ENCODE data around the gene CFAP61.

Gene CFAP61

GRCh38 chr20:20094410-20094809, 42.1 kb downstream of the CFAP61 start:
- no peak overlapping the region for H3K9ac ChIP-seq
- no peaks in the 10 kb centered on the region for H4K20me1 ChIP-seq (ENCODE audit: insufficient read depth)
- H3K4me2 ChIP-seq: no peak overlapping the region
- H3K4me1 ChIP-seq (ENCODE audit: low read depth, poor library complexity, severe bottlenecking): no peaks in the 10 kb centered on the region
- no peaks in the 10 kb centered on the region for H3K36me3 ChIP-seq (ENCODE audit: insufficient read depth)
- H3K79me2 ChIP-seq (ENCODE audit: insufficient read depth, low read depth): no peaks in the 10 kb centered on the region
- H3K27me3 ChIP-seq (ENCODE audit: insufficient read depth, low read depth): no peaks in the 10 kb centered on the region
- no peak overlapping the region for H2AFZ ChIP-seq (ENCODE audit: low read depth)
- H3K27ac ChIP-seq: no peak overlapping the region
- TF ChIP-seq CTCF (conservative IDR thresholded peaks at IDR 0.05; ENCODE audit: low read depth, low read length): no peak
- H3K4me3 ChIP-seq (IDR thresholded peaks at IDR 0.05; ENCODE audit: insufficient read depth, low read depth, low read length): no peak overlapping the region

DNA sequence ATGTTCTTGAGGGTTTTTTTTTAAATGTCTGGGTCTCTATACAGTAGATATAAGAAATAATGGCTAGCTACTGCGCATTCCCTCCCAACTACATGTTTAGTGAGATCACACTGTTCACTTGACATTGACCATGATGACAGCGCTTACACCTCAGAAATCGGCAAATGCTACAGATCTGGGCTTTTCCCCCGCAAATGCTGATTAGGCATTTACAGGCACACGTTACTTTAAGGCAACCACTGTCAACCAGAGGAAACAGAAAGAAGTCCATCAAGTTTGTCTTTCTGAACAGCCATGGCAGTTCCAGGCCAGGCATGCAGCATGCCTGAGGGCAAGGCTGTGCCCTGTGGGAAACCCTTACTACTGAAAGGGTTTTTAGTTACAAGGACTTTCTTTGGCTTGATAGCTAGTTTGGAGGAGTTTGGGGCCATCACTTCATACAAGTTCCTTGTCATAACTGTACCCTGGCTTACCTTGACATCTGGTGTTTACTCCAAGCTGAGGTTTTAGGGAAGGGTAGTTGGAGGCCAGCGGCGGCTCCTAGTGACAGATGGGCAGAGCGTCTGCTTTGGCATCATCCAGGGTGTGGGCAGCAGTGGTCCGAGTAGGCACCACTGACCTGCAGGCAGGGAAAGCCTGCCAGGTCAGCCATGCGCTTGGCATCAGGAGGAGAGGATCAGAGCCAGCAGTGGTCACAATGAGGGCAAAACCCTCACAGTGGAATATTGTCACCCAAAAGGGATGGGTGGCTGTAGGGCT, 43.0 kb downstream of the CFAP61 start:
- Histone ChIP-seq H3K79me2 (ENCODE audit: insufficient read depth, low read depth) (no peaks in the 10 kb centered on the region), H3K9ac (no peak overlapping the region), H4K20me1 (ENCODE audit: insufficient read depth) (no peaks in the 10 kb centered on the region), H3K4me1 (ENCODE audit: low read depth, poor library complexity, severe bottlenecking) (no peaks in the 10 kb centered on the region), H3K4me3 (IDR thresholded peaks at IDR 0.05; ENCODE audit: insufficient read depth, low read depth, low read length) (no peak overlapping the region), H3K27ac (no peak overlapping the region), H2AFZ (ENCODE audit: low read depth) (no peak overlapping the region), H3K27me3 (ENCODE audit: insufficient read depth, low read depth) (no peaks in the 10 kb centered on the region), H3K36me3 (ENCODE audit: insufficient read depth) (no peaks in the 10 kb centered on the region), H3K4me2 (no peak overlapping the region)
- TF ChIP-seq CTCF (conservative IDR thresholded peaks at IDR 0.05; ENCODE audit: low read depth, low read length): no peak

GRCh38 chr20:20096421-20096820, 44.1 kb downstream of the CFAP61 start:
- TF ChIP-seq CTCF (conservative IDR thresholded peaks at IDR 0.05; ENCODE audit: low read depth, low read length): no peak
- Histone ChIP-seq H4K20me1 (ENCODE audit: insufficient read depth) (no peaks in the 10 kb centered on the region), H3K27me3 (ENCODE audit: insufficient read depth, low read depth) (no peaks in the 10 kb centered on the region), H3K36me3 (ENCODE audit: insufficient read depth) (no peaks in the 10 kb centered on the region), H3K4me1 (ENCODE audit: low read depth, poor library complexity, severe bottlenecking) (no peaks in the 10 kb centered on the region), H3K4me2 (no peak overlapping the region), H2AFZ (ENCODE audit: low read depth) (no peak overlapping the region), H3K79me2 (ENCODE audit: insufficient read depth, low read depth) (no peaks in the 10 kb centered on the region), H3K9ac (no peak overlapping the region), H3K27ac (no peak overlapping the region), H3K4me3 (IDR thresholded peaks at IDR 0.05; ENCODE audit: insufficient read depth, low read depth, low read length) (no peak overlapping the region)

GRCh38 chr20:20100881-20101280, 48.5 kb downstream of the CFAP61 start:
- TF ChIP-seq CTCF (conservative IDR thresholded peaks at IDR 0.05; ENCODE audit: low read depth, low read length): no peak

More at GRCh38 chr20:20100881-20101280, 48.5 kb downstream of the CFAP61 start:
- Histone ChIP-seq H3K36me3 (ENCODE audit: insufficient read depth) (no peaks in the 10 kb centered on the region), H4K20me1 (ENCODE audit: insufficient read depth) (no peaks in the 10 kb centered on the region), H3K79me2 (ENCODE audit: insufficient read depth, low read depth) (no peaks in the 10 kb centered on the region), H2AFZ (ENCODE audit: low read depth) (no peak overlapping the region), H3K27me3 (ENCODE audit: insufficient read depth, low read depth) (no peaks in the 10 kb centered on the region), H3K9ac (no peak overlapping the region), H3K4me1 (ENCODE audit: low read depth, poor library complexity, severe bottlenecking) (no peaks in the 10 kb centered on the region), H3K4me3 (IDR thresholded peaks at IDR 0.05; ENCODE audit: insufficient read depth, low read depth, low read length) (no peak overlapping the region), H3K4me2 (no peak overlapping the region), H3K27ac (no peak overlapping the region)

All from KMS-11 (cell line).